ENCODE results near the gene RHOJ.

Gene RHOJ

GRCh38 chr14:63209160-63209559 lies 4.9 kb downstream of the RHOJ start:
- DNase-seq, result no peak

- DNase-seq, result no peak
Observed at GRCh38 chr14:63210812-63211211, 6.6 kb downstream of the RHOJ start.

- no peak for DNase-seq
Observed at GRCh38 chr14:63212209-63212608, 8.0 kb downstream of the RHOJ start.

- DNase-seq, result no peak
Observed at GRCh38 chr14:63212776-63213500, 8.7 kb downstream of the RHOJ start.

- no peak for DNase-seq
Observed at GRCh38 chr14:63214417-63215196, 10.4 kb downstream of the RHOJ start.

GRCh38 chr14:63220526-63220925 lies 16.3 kb downstream of the RHOJ start:
- DNase-seq, result no peak

DNA sequence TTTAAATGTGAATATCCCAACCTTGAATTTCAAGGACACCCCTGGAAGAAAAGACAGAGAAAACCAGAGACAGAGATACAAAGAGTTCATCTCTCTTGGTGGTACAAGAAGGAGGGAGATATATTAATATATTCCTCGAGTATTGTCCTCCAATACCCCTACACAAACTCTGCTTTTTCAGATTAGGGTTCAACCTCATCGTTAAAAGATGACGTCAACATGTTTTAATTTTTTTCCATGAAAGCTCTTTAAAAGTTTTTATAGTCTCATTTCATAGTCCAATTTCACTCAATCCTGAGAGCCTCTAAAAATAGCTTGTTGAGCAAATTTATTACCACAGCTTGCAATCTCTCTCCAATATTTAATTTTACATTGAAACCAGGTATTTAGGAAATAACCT lies 19.4 kb downstream of the RHOJ start:
- DNase-seq, result no peak

DNA sequence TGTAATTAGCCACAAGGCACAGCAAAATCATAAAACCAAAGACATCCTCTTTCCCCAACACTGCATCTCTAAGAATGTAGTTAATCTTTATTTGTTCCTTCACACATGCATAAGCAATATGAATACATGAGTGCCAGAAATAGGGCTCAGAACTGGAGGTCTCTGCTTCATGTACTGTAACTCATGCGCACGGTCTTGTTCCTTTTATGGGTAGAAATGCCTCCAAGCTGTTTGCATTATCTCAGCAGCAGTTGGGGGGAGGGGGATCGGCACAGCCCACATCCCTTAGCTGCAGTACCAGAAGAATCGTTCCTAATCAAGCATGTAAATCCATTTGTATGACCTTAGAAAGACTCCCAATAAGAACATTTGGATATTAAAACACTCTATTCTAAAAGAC lies 20.0 kb downstream of the RHOJ start:
- no peak for DNase-seq

GRCh38 chr14:63228217-63228616 lies 24.0 kb downstream of the RHOJ start:
- DNase-seq, result no peak

- no peak for DNase-seq
Observed at GRCh38 chr14:63229330-63230059, 25.3 kb downstream of the RHOJ start.

GRCh38 chr14:63231766-63232165 lies 27.5 kb downstream of the RHOJ start:
- DNase-seq, result no peak

- DNase-seq, result no peak
Observed at GRCh38 chr14:63237791-63238190, 33.5 kb downstream of the RHOJ start.

GRCh38 chr14:63240221-63240620 lies 36.0 kb downstream of the RHOJ start:
- DNase-seq, result no peak

- DNase-seq, result no peak
Observed at GRCh38 chr14:63241096-63241495, 36.9 kb downstream of the RHOJ start.

DNA sequence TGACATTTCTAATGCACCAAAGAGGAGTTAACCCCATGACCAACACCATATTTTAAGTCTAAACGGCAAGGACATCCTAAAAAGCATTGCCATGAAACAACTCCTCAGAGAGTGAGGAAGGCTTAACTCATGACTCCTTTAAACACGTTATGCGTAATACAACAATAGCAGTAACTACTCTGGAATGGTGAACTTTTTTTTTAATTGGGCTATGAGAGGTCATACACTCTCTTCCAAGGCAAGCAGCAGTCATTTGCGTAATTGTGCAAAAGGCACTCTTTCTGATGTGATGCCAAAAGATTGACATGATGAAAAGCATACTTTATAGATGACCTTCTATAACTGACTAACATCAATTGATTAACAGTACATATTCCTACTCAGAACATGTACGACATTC lies 39.4 kb downstream of the RHOJ start:
- no peak for DNase-seq

- no peak for DNase-seq
Observed at GRCh38 chr14:63245893-63246292, 41.6 kb downstream of the RHOJ start.

GRCh38 chr14:63248211-63248610 lies 44.0 kb downstream of the RHOJ start:
- DNase-seq, result no peak

GRCh38 chr14:63249092-63249491 lies 44.8 kb downstream of the RHOJ start:
- DNase-seq, result no peak

DNA sequence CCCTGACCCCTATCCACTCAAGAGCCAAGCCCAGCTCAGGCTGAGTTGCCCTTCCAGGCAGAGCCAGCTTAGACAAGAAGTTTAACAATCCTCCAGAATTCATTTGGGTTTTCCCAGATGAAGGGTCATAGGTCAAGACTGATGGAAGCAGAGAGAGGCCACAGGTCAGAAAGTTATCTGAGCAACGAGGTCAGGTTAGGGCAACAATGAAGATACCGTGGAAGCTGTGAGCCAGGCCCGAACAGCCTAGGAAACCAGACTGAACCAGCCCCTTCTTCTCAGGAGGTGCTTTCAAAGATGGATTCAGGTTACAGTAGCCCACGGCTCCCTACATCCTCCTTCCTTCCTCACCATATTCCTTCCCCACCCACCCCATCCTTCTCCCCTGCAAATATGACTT lies 53.1 kb downstream of the RHOJ start:
- DNase-seq, result no peak

GRCh38 chr14:63262446-63262845 lies 58.2 kb downstream of the RHOJ start:
- DNase-seq, result no peak

- DNase-seq, result no peak
Observed at GRCh38 chr14:63266106-63266505, 61.9 kb downstream of the RHOJ start.

DNA sequence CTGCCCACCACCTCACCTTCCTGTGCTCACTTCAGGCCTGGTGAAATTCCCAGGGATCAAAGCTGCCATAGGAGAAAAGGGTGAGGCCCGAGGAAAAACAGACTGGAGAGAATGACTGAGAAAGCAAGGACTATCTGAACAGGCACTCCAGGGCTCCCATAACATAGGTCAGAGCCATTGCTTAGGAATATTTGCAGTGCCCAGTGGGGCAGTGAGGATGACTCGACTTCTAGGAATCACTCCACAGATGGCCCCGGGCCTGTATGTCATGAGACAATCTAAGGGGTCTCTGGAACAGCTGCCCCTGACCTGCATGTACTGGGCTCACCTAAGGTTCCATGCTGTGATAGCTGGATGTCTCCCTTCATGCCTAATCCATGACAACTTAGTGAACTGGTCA lies 62.9 kb downstream of the RHOJ start:
- no peak for DNase-seq

- no peak for DNase-seq
Observed at GRCh38 chr14:63268771-63269170, 64.5 kb downstream of the RHOJ start.
